GM21423 (cell line): ENCODE data around the gene NDUFB3.

Experiments used
- ATAC-seq: cut with Tn5 transposase; IDR thresholded peaks from one replicate; pipeline ENCODE4 v1.9.1; 2021; ENCODE audit warnings: mild to moderate bottlenecking, moderate library complexity; ENCODE audit not compliant: unreplicated experiment

The NDUFB3 gene

DNA sequence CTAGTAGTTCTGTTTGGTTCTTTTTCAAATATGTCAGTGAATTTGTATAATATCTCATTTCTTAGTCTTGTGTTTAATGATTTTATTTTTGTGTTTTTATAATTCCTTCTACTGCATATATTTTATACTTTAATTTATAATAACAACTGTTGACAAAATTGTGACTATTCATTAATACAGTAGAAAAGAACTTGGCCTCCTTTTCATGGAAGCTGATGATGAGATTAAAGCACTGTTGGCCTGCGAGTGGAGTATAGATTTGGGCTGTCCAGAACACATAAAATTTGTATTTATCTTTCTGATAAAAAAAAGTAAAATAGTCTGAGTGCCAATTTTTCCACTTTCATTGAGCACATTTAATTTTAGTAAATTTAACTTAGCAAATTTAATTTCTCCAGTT is 56.2 kb downstream of the NDUFB3 start:
- no peak for ATAC-seq

DNA sequence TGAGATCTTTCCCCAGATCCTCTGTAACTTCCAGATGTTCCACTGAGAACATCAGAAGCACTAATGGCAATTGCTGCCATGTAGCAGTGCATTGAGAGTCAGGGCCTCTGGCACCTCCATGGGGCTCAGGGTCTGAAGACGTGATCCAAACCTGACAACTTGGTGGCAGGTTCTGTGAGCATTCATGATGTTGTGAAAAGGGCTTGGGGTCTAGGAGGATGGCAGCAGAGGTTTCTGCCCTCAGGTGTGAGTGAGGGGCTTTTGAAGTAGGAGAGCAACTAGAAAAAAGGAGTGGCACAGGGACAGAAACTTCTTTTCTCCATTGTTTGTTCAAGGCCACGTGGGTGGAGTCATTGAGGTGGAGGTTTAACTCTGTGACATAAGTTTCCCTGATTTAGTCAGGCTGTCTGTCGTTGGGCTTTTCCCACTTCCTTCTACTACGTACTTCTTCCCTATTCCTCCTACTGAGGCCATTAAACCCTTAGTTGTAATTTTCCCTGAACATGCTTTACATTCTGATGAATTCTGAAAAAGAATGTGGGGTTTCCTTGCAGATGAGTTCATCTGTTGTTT is 57.2 kb downstream of the NDUFB3 start:
- ATAC-seq, result no peak

DNA sequence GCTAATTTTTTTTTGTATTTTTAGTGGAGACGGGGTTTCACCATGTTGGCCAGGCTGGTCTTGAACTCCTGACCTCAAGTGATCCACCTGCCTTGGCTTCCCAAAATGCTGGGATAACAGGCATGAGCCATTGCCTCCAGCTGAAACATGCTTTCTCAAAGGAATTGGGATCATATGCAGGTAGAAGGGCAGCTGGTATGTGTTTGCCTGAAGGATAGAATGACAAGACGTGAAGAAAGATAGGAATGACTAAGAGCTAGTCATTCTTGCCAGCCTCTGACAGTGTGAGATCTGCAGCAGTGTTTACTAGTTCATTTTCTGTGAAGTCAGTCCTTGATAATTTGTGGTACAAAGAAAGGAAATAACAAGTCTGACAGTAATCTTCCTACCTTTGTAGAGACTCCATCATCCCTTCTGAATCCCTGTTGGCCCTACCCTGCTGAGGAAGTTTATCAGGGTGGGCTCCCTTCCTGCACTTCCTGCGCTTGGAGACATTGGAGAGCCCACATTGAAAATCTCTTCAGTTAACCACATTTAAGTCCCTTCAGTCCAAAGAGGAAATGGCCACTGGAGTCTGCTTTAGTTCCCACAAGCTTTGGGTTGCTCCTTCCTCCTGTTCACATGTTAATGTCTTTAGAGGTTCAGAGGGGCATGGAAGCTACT is 58.9 kb downstream of the NDUFB3 start:
- ATAC-seq, result no peak

DNA sequence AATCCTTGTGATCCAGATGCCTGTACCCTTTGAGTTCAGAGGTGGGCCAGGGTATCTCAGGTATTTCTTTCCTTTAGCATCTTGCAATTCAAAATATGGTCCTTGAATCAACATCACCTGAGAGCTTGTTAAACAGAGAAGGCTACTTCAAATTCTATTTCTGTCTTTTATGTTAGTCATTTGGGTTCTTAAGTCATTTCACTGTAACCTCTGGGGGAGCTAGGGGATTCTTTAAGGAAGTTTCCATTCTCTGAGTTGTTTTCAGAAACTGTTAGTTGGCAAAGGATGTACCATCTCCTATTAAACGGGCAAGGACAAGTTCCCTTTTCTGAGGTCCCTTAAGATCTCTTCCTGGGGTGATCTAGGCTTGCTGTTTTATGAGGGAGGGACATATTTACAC is 60.7 kb downstream of the NDUFB3 start:
- peak; percentile 27 for ATAC-seq
